Measurements from ENCODE around the gene ARSI. TPM values are rescaled to one million over a fixed set of nuclear protein-coding genes. Genes with fewer than 3 reads are reported as not detected.

Gene ARSI
- total RNA-seq, 4 donors from 2014 or later: 2.7 to 5.4 (median 3.9) TPM

GRCh38 chr5:150257424-150257823, 45.3 kb downstream of the ARSI start:
- 84% methylated on average over 11 of the region's 11 CpGs for WGBS
- DNase-seq (ENCODE audit: low spot score in 2 of 2): no peak
- no peaks in the 10 kb centered on the region for H3K36me3 ChIP-seq
- H3K4me3 ChIP-seq: no peak overlapping the region
- no peaks in the 10 kb centered on the region for H3K9me3 ChIP-seq
- H3K27me3 ChIP-seq: no peaks in the 10 kb centered on the region
- H3K4me1 ChIP-seq: no peaks in the 10 kb centered on the region
- TF ChIP-seq POLR2A (IDR thresholded peaks at IDR 0.05) (no peak), POLR2AphosphoS5 (IDR thresholded peaks at IDR 0.05) (no peak), EP300 (IDR thresholded peaks at IDR 0.05) (no peak), CTCF (IDR thresholded peaks at IDR 0.05) (no peak)
- H3K27ac ChIP-seq: no peak overlapping the region

GRCh38 chr5:150256410-150257064, 46.2 kb downstream of the ARSI start:
- WGBS: 68% methylated on average over 12 of the region's 12 CpGs
- no peak for DNase-seq (ENCODE audit: low spot score in 2 of 2)
- no peak overlapping the region for H3K27ac ChIP-seq
- no peaks in the 10 kb centered on the region for H3K27me3 ChIP-seq
- no peaks in the 10 kb centered on the region for H3K9me3 ChIP-seq
- H3K36me3 ChIP-seq: no peaks in the 10 kb centered on the region
- H3K4me1 ChIP-seq: no peaks in the 10 kb centered on the region
- no peak for TF ChIP-seq POLR2A (IDR thresholded peaks at IDR 0.05)
- no peak for TF ChIP-seq EP300 (IDR thresholded peaks at IDR 0.05)
- no peak for TF ChIP-seq POLR2AphosphoS5 (IDR thresholded peaks at IDR 0.05)
- no peak for TF ChIP-seq CTCF (IDR thresholded peaks at IDR 0.05)
- no peak overlapping the region for H3K4me3 ChIP-seq

- DNase-seq (ENCODE audit: low spot score in 2 of 2): no peak
- H3K4me1 ChIP-seq: no peaks in the 10 kb centered on the region
- H3K4me3 ChIP-seq: no peak overlapping the region
- no peaks in the 10 kb centered on the region for H3K9me3 ChIP-seq
- no peak for TF ChIP-seq POLR2A (IDR thresholded peaks at IDR 0.05)
- no peak for TF ChIP-seq EP300 (IDR thresholded peaks at IDR 0.05)
- no peak for TF ChIP-seq CTCF (IDR thresholded peaks at IDR 0.05)
- no peaks in the 10 kb centered on the region for H3K27me3 ChIP-seq
- H3K36me3 ChIP-seq: no peaks in the 10 kb centered on the region
- 75% methylated on average over 4 of the region's 6 CpGs for WGBS
- no peak overlapping the region for H3K27ac ChIP-seq
These were observed 46.9 kb downstream of the ARSI start for GRCh38 chr5:150255659-150256409.

GRCh38 chr5:150254774-150255173, 47.9 kb downstream of the ARSI start:
- no peak for DNase-seq (ENCODE audit: low spot score in 2 of 2)
- WGBS: 67% methylated on average over 4 of the region's 4 CpGs
- no peaks in the 10 kb centered on the region for H3K27me3 ChIP-seq

More at GRCh38 chr5:150254774-150255173, 47.9 kb downstream of the ARSI start:
- H3K4me3 ChIP-seq: no peak overlapping the region
- no peak overlapping the region for H3K27ac ChIP-seq
- H3K4me1 ChIP-seq: no peaks in the 10 kb centered on the region
- no peaks in the 10 kb centered on the region for H3K36me3 ChIP-seq
- H3K9me3 ChIP-seq: no peaks in the 10 kb centered on the region
- TF ChIP-seq EP300 (IDR thresholded peaks at IDR 0.05) (no peak), POLR2AphosphoS5 (IDR thresholded peaks at IDR 0.05) (no peak), CTCF (IDR thresholded peaks at IDR 0.05) (no peak), POLR2A (IDR thresholded peaks at IDR 0.05) (no peak)
